NCI-H1417 (cell line): ENCODE measurements around the gene VAMP4.

Source experiments
- DNase-seq, 3 experiments: peaks; one replicate each; lab custom pipeline; 2025; lab: John Stamatoyannopoulos, UW

Gene VAMP4

GRCh38 chr1:171652234-171652822 lies 89.5 kb downstream of the VAMP4 start, which contains the start of gene MYOC:
Gene MYOC (minus strand): TSS chr1:171652688. CDS start chr1:171652611, 77 bp downstream.
- DNase-seq, result no peak
